ENCODE data around the gene FBXO24.

DNA sequence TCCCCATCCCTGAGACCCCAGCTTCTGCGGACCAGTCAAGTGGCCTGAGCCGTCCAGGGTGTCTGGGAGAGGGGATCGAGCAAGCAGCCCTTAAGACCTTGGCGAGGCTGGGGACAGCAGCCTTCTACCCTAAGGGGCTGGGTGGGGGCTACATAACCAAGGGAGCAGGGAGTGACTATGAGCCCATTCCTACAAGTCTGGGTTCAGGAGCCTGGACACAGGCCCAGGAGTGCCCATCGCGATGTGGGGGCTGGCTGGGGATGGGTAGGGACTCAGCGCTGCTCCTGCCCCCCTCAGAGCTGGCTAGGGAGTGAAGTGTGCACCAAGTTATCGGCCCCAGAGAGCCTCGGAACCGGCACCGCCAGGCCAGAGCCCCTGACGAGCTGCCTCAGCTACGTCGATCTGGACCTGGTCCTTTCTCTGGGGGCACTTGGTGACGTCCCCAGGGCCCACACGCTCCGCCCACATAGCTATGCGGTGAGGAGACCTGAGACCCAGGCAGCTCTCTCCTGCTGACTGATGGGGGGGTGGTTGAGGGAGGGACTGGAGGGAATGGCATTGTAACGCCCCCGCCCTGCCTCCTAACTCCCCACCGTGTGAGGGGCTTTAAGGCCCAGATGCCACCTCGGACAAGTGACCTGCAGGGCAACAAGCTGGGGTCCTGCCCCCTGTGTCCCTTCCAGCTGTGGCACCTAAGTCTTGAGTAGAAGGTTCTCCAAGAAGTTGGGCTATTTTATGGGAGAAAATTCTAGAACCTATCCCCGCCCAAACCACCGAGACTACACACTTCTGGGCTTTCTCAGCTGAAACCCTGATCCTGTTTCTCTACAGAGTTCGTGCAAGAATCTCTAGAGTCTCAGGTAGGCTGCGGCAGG is 14.9 kb upstream of the FBXO24 start:
- TF ChIP-seq, protein P1, sequence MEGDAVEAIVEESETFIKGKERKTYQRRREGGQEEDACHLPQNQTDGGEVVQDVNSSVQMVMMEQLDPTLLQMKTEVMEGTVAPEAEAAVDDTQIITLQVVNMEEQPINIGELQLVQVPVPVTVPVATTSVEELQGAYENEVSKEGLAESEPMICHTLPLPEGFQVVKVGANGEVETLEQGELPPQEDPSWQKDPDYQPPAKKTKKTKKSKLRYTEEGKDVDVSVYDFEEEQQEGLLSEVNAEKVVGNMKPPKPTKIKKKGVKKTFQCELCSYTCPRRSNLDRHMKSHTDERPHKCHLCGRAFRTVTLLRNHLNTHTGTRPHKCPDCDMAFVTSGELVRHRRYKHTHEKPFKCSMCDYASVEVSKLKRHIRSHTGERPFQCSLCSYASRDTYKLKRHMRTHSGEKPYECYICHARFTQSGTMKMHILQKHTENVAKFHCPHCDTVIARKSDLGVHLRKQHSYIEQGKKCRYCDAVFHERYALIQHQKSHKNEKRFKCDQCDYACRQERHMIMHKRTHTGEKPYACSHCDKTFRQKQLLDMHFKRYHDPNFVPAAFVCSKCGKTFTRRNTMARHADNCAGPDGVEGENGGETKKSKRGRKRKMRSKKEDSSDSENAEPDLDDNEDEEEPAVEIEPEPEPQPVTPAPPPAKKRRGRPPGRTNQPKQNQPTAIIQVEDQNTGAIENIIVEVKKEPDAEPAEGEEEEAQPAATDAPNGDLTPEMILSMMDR (conservative IDR thresholded peaks at IDR 0.05; ENCODE audit: low read length): no peak
- TF ChIP-seq EZH2phosphoT487 (IDR thresholded peaks at IDR 0.05; ENCODE audit: borderline replicate concordance): no peak

All from Loucy (cell line).